Nephron (organoid): ENCODE results near the gene G6PC2.

Source experiments
- H3K27ac Mint-ChIP-seq, 3 experiments: 2 replicates each; pipeline ENCODE4 v1.8.0; 2020; ENCODE audit warnings: mixed read lengths in 3 of 3, mild to moderate bottlenecking in 2 of 3, moderate library complexity in 1 of 3
- H3K27me3 Mint-ChIP-seq: 2 replicates; pipeline ENCODE4 v1.8.0; 2021; ENCODE audit warnings: low read depth, mild to moderate bottlenecking, moderate library complexity, mixed read lengths
- H3K36me3 Mint-ChIP-seq: 2 replicates; pipeline ENCODE4 v1.8.0; 2020; ENCODE audit warnings: low read depth, mixed read lengths
- H3K4me1 Mint-ChIP-seq: 2 replicates; pipeline ENCODE4 v1.8.0; 2020; ENCODE audit warnings: mixed read lengths
- H3K4me3 Mint-ChIP-seq, 3 experiments: 2 replicates each; pipeline ENCODE4 v1.8.0; 2020; ENCODE audit warnings: mild to moderate bottlenecking in 3 of 3, mixed read lengths in 3 of 3, moderate library complexity in 2 of 3
- H3K9me3 Mint-ChIP-seq: 2 replicates; pipeline ENCODE4 v1.8.0; 2020; ENCODE audit warnings: mixed read lengths
- CTCF ChIP-seq, 3 experiments: fragments of 200-600 bp; sonication (generic); IDR thresholded peaks; one replicate each; pipeline ENCODE4 v1.5.0; 2021; ENCODE audit warnings: antibody characterized with exemption in 3 of 3; ENCODE audit not compliant: unreplicated experiment in 3 of 3

Gene G6PC2

GRCh38 chr2:168901003-168901402 lies at the start of gene G6PC2:
Gene G6PC2 (plus strand): TSS chr2:168901291. CDS start chr2:168901332, 41 bp downstream.
- no peak within 1 kb of the TSS for H3K4me3 Mint-ChIP-seq
- H3K27ac Mint-ChIP-seq: no peak within 1 kb of the TSS
- H3K27me3 Mint-ChIP-seq: peaks cover 12% of the 10 kb centered on the region
- no peak for TF ChIP-seq CTCF (IDR thresholded peaks at IDR 0.05; ENCODE audit: unreplicated experiment in 3 of 3)
- H3K9me3 Mint-ChIP-seq: no peaks in the 10 kb centered on the region
- no peaks in the 10 kb centered on the region for H3K36me3 Mint-ChIP-seq
- no peaks in the 10 kb centered on the region for H3K4me1 Mint-ChIP-seq

- peaks cover 4% of the 10 kb centered on the region for H3K4me1 Mint-ChIP-seq
- peaks cover 25% of the 10 kb centered on the region for H3K36me3 Mint-ChIP-seq
- TF ChIP-seq CTCF (IDR thresholded peaks at IDR 0.05; ENCODE audit: unreplicated experiment in 3 of 3): no peak
- no peaks in the 10 kb centered on the region for H3K9me3 Mint-ChIP-seq
- H3K27me3 Mint-ChIP-seq: peaks cover 4% of the 10 kb centered on the region
- H3K27ac Mint-ChIP-seq: no peak overlapping the region
- no peak overlapping the region for H3K4me3 Mint-ChIP-seq
Measured at GRCh38 chr2:168851674-168852320, 49.3 kb upstream of the G6PC2 start.

GRCh38 chr2:168852481-168852880 lies 48.6 kb upstream of the G6PC2 start:
- H3K4me3 Mint-ChIP-seq: no peak overlapping the region
- TF ChIP-seq CTCF (IDR thresholded peaks at IDR 0.05; ENCODE audit: unreplicated experiment in 3 of 3): no peak
- no peaks in the 10 kb centered on the region for H3K9me3 Mint-ChIP-seq
- H3K4me1 Mint-ChIP-seq: peaks cover 4% of the 10 kb centered on the region
- peaks cover 4% of the 10 kb centered on the region for H3K27me3 Mint-ChIP-seq
- peaks cover 25% of the 10 kb centered on the region for H3K36me3 Mint-ChIP-seq
- no peak overlapping the region for H3K27ac Mint-ChIP-seq

GRCh38 chr2:168853471-168853870 lies 47.6 kb upstream of the G6PC2 start:
- Mint-ChIP-seq H3K36me3 (peaks cover 25% of the 10 kb centered on the region), H3K9me3 (no peaks in the 10 kb centered on the region), H3K27ac (no peak overlapping the region), H3K4me3 (no peak overlapping the region), H3K4me1 (peaks cover 2% of the 10 kb centered on the region), H3K27me3 (peaks cover 4% of the 10 kb centered on the region)
- no peak for TF ChIP-seq CTCF (IDR thresholded peaks at IDR 0.05; ENCODE audit: unreplicated experiment in 3 of 3)

- no peaks in the 10 kb centered on the region for H3K27me3 Mint-ChIP-seq
- H3K4me3 Mint-ChIP-seq: no peak overlapping the region
- H3K9me3 Mint-ChIP-seq: no peaks in the 10 kb centered on the region
- H3K4me1 Mint-ChIP-seq: no peaks in the 10 kb centered on the region
- no peak overlapping the region for H3K27ac Mint-ChIP-seq
- H3K36me3 Mint-ChIP-seq: peaks cover 25% of the 10 kb centered on the region
- TF ChIP-seq CTCF (IDR thresholded peaks at IDR 0.05; ENCODE audit: unreplicated experiment in 3 of 3): no peak
Measured at GRCh38 chr2:168854651-168855050, 46.4 kb upstream of the G6PC2 start.

GRCh38 chr2:168855601-168856000 lies 45.5 kb upstream of the G6PC2 start:
- H3K4me1 Mint-ChIP-seq: no peaks in the 10 kb centered on the region
- H3K36me3 Mint-ChIP-seq: peaks cover 25% of the 10 kb centered on the region
- no peak overlapping the region for H3K27ac Mint-ChIP-seq
- no peak for TF ChIP-seq CTCF (IDR thresholded peaks at IDR 0.05; ENCODE audit: unreplicated experiment in 3 of 3)
- H3K4me3 Mint-ChIP-seq: no peak overlapping the region
- no peaks in the 10 kb centered on the region for H3K27me3 Mint-ChIP-seq
- no peaks in the 10 kb centered on the region for H3K9me3 Mint-ChIP-seq
